ENCODE data around the gene RAB14.
"Not testable (repeated sequence)": the region's sequence is repeated elsewhere in the genome, so short reads cannot be mapped to it uniquely, and the experiment has no call there.

RAB14 gene

GRCh38 chr9:121150188-121150587, 51.5 kb downstream of the RAB14 start:
- DNase-seq: no peak

GRCh38 chr9:121144482-121144881, 57.2 kb downstream of the RAB14 start:
- no peak for DNase-seq

GRCh38 chr9:121143771-121144170, 57.9 kb downstream of the RAB14 start:
- no peak for DNase-seq

- DNase-seq: no peak
Measured at GRCh38 chr9:121141706-121142105, 60.0 kb downstream of the RAB14 start.

- no peak for DNase-seq
Measured at GRCh38 chr9:121141306-121141705, 60.4 kb downstream of the RAB14 start.

GRCh38 chr9:121140162-121140561, 61.5 kb downstream of the RAB14 start:
- DNase-seq: no peak

GRCh38 chr9:121138973-121139372, 62.7 kb downstream of the RAB14 start:
- DNase-seq: no peak

GRCh38 chr9:121138561-121138960, 63.1 kb downstream of the RAB14 start:
- DNase-seq: no peak

GRCh38 chr9:121135642-121136041, 66.0 kb downstream of the RAB14 start:
- DNase-seq: no peak

GRCh38 chr9:121133104-121133816, 68.4 kb downstream of the RAB14 start:
- DNase-seq: no peak

GRCh38 chr9:121129384-121129783, 72.3 kb downstream of the RAB14 start:
- not testable (repeated sequence) for DNase-seq

Measured in NCI-H526 treated with DMSO at 0.1 percent for 48 hours (cell line).